Panc1 (cell line): Measurements from ENCODE around the gene PNKP. TPM values are rescaled to one million over a fixed set of nuclear protein-coding genes. Genes with fewer than 3 reads are reported as not detected.

Source experiments
- ATAC-seq: fragments of 200-7000 bp; cut with Tn5 transposase; 2 replicates; pipeline ENCODE4 v1.9.1; 2020; ENCODE audit warnings: mild to moderate bottlenecking, moderate library complexity
- BruUV-seq: library from RNA; stranded (reverse); fragments of 400-500 nt; replicated peaks from 2 replicates; lab custom pipeline; 2021; lab: Mats Ljungman, UMichigan
- CTCF ChIA-PET: fragments of 300-600 bp; sonication (Branson Sonifier 250); formaldehyde crosslinking; loops from one replicate; lab custom pipeline; 2022; ENCODE audit warnings: antibody characterized with exemption; lab: Charles Lee
- POLR2A ChIA-PET: fragments of 300-600 bp; sonication (Branson Sonifier 250); formaldehyde crosslinking; loops from one replicate; lab custom pipeline; 2022; ENCODE audit warnings: antibody characterized with exemption; lab: Charles Lee
- DNase-seq: peaks from one replicate; pipeline ENCODE4 v3.0.0-alpha.2; 2010; ENCODE audit warnings: low read depth, low spot score
- H3K27ac ChIP-seq: 2 replicates; pipeline ENCODE4 v1.5.1; 2011; ENCODE audit warnings: mild to moderate bottlenecking, low read length, inconsistent platforms
- H3K27me3 ChIP-seq: fragments of 200-500 bp; sonication (Bioruptor generic); 2 replicates; pipeline ENCODE4 v1.6.0; 2014; ENCODE audit warnings: low read length, inconsistent platforms; ENCODE audit not compliant: control insufficient read depth, insufficient read depth
- H3K36me3 ChIP-seq: fragments of 200-500 bp; sonication (Bioruptor generic); 2 replicates; pipeline ENCODE4 v1.5.1; 2014; ENCODE audit warnings: inconsistent platforms, mild to moderate bottlenecking, low read length, moderate library complexity; ENCODE audit not compliant: control insufficient read depth, insufficient read depth
- H3K4me1 ChIP-seq: 2 replicates; pipeline ENCODE4 v1.5.1; 2011; ENCODE audit warnings: inconsistent platforms, mild to moderate bottlenecking, low read length, moderate library complexity; ENCODE audit not compliant: control insufficient read depth, insufficient read depth
- H3K4me3 ChIP-seq, 2 experiments: 2 replicates each; pipeline ENCODE4 v1.5.1; 2011 to 2012; ENCODE audit warnings: low read depth in 2 of 2, low read length in 2 of 2, mild to moderate bottlenecking in 2 of 2, inconsistent platforms in 1 of 2, moderate library complexity in 1 of 2
- H3K9me3 ChIP-seq: fragments of 200-500 bp; sonication (Bioruptor generic); 2 replicates; pipeline ENCODE4 v1.5.1; 2014; ENCODE audit warnings: low read depth, mild to moderate bottlenecking, inconsistent platforms, low read length, moderate library complexity; ENCODE audit not compliant: control insufficient read depth, insufficient read depth
- POLR2AphosphoS5 ChIP-seq: IDR thresholded peaks from 2 replicates; pipeline ENCODE4 v1.6.1; 2012; ENCODE audit warnings: mild to moderate bottlenecking, low read depth, low read length, moderate library complexity
- SIN3A ChIP-seq: IDR thresholded peaks from 2 replicates; pipeline ENCODE4 v1.6.1; 2012; ENCODE audit warnings: low read depth, mild to moderate bottlenecking, low read length, moderate library complexity, borderline replicate concordance; ENCODE audit not compliant: insufficient read depth
- TCF7L2 ChIP-seq: IDR thresholded peaks from 2 replicates; pipeline ENCODE4 v1.6.1; 2011; ENCODE audit warnings: mild to moderate bottlenecking, low read depth, low read length, inconsistent platforms
- in situ Hi-C: cut with HindIII; loops from 2 replicates; pipeline ENCODE4 v1.10.0; 2016; ENCODE audit warnings: low sequenced_read_pairs, low pct_unique_long_range_greater_than_20kb
- intact Hi-C: fragments of 100-400 bp; cut with micrococcal nuclease; formaldehyde crosslinking; loops from one replicate; pipeline ENCODE4 v1.10.0; 2022; ENCODE audit not compliant: unreplicated experiment
- total RNA-seq: library from RNA; stranded (reverse); gene quantifications from one replicate; pipeline ENCODE4 v1.2.1, GENCODE V29; 2021; ENCODE audit not compliant: unreplicated experiment
- TF ChIP-seq, protein P1 (sequence below), 2 experiments: IDR thresholded peaks; 2 replicates each; pipeline ENCODE4 v1.6.1; 2011 to 2012; ENCODE audit warnings: low read depth in 2 of 2, control low read depth in 1 of 2, low read length in 1 of 2, mild to moderate bottlenecking in 1 of 2, moderate library complexity in 1 of 2; ENCODE audit not compliant: insufficient read depth in 1 of 2
- TF ChIP-seq, protein P2 (sequence below): fragments of 450-650 bp; IDR thresholded peaks from 2 replicates; pipeline ENCODE4 v1.5.1; 2017; ENCODE audit warnings: mild to moderate bottlenecking

Gene PNKP
- total RNA-seq, 1 experiment from 2014 or later = 76.7 TPM

DNA sequence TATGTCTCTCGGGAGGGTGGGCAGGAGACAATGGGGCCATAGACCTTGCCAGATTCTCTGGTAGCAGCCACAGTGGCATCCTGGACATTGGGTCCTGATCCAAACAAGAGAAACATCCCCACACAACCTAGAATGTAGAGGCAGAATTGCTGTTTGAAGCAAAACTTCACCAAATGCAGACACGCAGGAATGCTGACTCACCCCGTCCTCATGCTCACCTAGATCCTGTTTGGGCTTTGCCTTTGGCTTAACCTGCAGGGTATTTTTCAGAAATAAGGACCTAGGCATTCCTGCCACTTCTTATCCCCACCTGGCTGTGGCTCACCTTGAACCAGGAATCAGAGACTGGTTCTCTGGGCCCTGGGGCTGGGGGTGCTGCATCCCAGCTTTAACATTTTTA lies 17.4 kb upstream of the PNKP start:
- POLR2A ChIA-PET = no interaction called here
- intact Hi-C loops = no loop called here
- CTCF ChIA-PET = no interaction called here
- H3K27ac ChIP-seq = no peak overlapping the region
- TF ChIP-seq, protein P1, sequence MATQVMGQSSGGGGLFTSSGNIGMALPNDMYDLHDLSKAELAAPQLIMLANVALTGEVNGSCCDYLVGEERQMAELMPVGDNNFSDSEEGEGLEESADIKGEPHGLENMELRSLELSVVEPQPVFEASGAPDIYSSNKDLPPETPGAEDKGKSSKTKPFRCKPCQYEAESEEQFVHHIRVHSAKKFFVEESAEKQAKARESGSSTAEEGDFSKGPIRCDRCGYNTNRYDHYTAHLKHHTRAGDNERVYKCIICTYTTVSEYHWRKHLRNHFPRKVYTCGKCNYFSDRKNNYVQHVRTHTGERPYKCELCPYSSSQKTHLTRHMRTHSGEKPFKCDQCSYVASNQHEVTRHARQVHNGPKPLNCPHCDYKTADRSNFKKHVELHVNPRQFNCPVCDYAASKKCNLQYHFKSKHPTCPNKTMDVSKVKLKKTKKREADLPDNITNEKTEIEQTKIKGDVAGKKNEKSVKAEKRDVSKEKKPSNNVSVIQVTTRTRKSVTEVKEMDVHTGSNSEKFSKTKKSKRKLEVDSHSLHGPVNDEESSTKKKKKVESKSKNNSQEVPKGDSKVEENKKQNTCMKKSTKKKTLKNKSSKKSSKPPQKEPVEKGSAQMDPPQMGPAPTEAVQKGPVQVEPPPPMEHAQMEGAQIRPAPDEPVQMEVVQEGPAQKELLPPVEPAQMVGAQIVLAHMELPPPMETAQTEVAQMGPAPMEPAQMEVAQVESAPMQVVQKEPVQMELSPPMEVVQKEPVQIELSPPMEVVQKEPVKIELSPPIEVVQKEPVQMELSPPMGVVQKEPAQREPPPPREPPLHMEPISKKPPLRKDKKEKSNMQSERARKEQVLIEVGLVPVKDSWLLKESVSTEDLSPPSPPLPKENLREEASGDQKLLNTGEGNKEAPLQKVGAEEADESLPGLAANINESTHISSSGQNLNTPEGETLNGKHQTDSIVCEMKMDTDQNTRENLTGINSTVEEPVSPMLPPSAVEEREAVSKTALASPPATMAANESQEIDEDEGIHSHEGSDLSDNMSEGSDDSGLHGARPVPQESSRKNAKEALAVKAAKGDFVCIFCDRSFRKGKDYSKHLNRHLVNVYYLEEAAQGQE (IDR thresholded peaks at IDR 0.05; ENCODE audit: insufficient read depth in 1 of 2, low read depth in 2 of 2, low read length in 1 of 2) = no peak
- TF ChIP-seq POLR2AphosphoS5 = no peak
- no peak for TF ChIP-seq TCF7L2
- TF ChIP-seq SIN3A = no peak
- TF ChIP-seq, protein P2, sequence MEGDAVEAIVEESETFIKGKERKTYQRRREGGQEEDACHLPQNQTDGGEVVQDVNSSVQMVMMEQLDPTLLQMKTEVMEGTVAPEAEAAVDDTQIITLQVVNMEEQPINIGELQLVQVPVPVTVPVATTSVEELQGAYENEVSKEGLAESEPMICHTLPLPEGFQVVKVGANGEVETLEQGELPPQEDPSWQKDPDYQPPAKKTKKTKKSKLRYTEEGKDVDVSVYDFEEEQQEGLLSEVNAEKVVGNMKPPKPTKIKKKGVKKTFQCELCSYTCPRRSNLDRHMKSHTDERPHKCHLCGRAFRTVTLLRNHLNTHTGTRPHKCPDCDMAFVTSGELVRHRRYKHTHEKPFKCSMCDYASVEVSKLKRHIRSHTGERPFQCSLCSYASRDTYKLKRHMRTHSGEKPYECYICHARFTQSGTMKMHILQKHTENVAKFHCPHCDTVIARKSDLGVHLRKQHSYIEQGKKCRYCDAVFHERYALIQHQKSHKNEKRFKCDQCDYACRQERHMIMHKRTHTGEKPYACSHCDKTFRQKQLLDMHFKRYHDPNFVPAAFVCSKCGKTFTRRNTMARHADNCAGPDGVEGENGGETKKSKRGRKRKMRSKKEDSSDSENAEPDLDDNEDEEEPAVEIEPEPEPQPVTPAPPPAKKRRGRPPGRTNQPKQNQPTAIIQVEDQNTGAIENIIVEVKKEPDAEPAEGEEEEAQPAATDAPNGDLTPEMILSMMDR = no peak
- ATAC-seq = no peak
- in situ Hi-C loops = no loop called here
- no TSS peak for BruUV-seq
- H3K36me3 ChIP-seq = no peaks in the 10 kb centered on the region
- H3K4me1 ChIP-seq = no peaks in the 10 kb centered on the region
- no peak for DNase-seq
- H3K27me3 ChIP-seq = no peaks in the 10 kb centered on the region
- H3K4me3 ChIP-seq = no peak overlapping the region
- H3K9me3 ChIP-seq = no peaks in the 10 kb centered on the region

DNA sequence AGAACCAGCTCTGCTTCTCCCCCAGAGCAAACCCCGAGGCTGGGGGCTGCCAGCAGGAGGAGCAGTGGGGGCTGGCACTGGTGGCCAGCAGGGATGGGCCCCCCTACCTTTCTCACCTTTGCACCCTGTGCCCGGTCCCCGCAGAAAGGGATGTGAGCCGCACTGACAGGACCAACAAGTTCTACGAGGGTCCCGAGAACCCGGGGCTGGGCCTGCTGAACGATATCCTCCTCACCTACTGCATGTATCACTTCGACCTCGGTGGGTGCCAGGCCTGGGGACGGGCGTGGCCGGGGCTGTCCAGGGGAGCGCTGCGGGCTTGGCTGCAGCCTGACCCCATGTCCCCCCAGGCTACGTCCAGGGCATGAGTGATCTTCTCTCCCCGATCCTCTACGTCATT lies 16.7 kb upstream of the PNKP start:
- BruUV-seq = no TSS peak
- in situ Hi-C loops (no loop called here), intact Hi-C loops (no loop called here)
- ChIA-PET POLR2A (no interaction called here), CTCF (no interaction called here)
- H3K27me3 ChIP-seq = no peaks in the 10 kb centered on the region
- H3K4me1 ChIP-seq = no peaks in the 10 kb centered on the region; the same call in 1 of the 2 replicates
- TF ChIP-seq, protein P2 = no peak
- TF ChIP-seq TCF7L2 = no peak
- TF ChIP-seq, protein P1 (IDR thresholded peaks at IDR 0.05; ENCODE audit: insufficient read depth in 1 of 2, low read depth in 2 of 2, low read length in 1 of 2) = no peak
- TF ChIP-seq SIN3A = no peak
- no peak for TF ChIP-seq POLR2AphosphoS5
- no peaks in the 10 kb centered on the region for H3K9me3 ChIP-seq
- ATAC-seq (no peak), DNase-seq (no peak)
- H3K4me3 ChIP-seq = no peak overlapping the region
- H3K36me3 ChIP-seq = no peaks in the 10 kb centered on the region
- no peak overlapping the region for H3K27ac ChIP-seq
